ENCODE measurements around the gene ANAPC13.

Gene ANAPC13

GRCh38 chr3:134482622-134483021, 3.2 kb downstream of the ANAPC13 start:
- DNase-seq: no peak

- DNase-seq: no peak
Observed at GRCh38 chr3:134481166-134481565, 4.6 kb downstream of the ANAPC13 start.

GRCh38 chr3:134480546-134480945, 5.2 kb downstream of the ANAPC13 start:
- DNase-seq: no peak

GRCh38 chr3:134477938-134478337, 7.8 kb downstream of the ANAPC13 start:
- peak; percentile 64 for DNase-seq

GRCh38 chr3:134477002-134477401, 8.8 kb downstream of the ANAPC13 start:
- peak; percentile 64 for DNase-seq

GRCh38 chr3:134476306-134476705, 9.5 kb downstream of the ANAPC13 start:
- no peak for DNase-seq

- DNase-seq: no peak
Observed at GRCh38 chr3:134474956-134475355, 10.8 kb downstream of the ANAPC13 start.

GRCh38 chr3:134473868-134474546, 11.8 kb downstream of the ANAPC13 start:
- DNase-seq: peak; percentile 85

GRCh38 chr3:134472831-134473230, 13.0 kb downstream of the ANAPC13 start:
- no peak for DNase-seq

GRCh38 chr3:134471521-134472193, 14.1 kb downstream of the ANAPC13 start:
- peak; percentile 64 for DNase-seq

- no peak for DNase-seq
Observed at GRCh38 chr3:134468519-134468918, 17.3 kb downstream of the ANAPC13 start.

GRCh38 chr3:134466331-134466730, 19.5 kb downstream of the ANAPC13 start:
- DNase-seq: peak; percentile 45

- no peak for DNase-seq
Observed at GRCh38 chr3:134464689-134465365, 21.0 kb downstream of the ANAPC13 start.

- peak; percentile 100 for DNase-seq
Observed at GRCh38 chr3:134464064-134464688, 21.6 kb downstream of the ANAPC13 start.

- no peak for DNase-seq
Observed at GRCh38 chr3:134463676-134464063, 22.1 kb downstream of the ANAPC13 start.

- DNase-seq: peak; percentile 90
Observed at GRCh38 chr3:134462331-134462941, 23.3 kb downstream of the ANAPC13 start.

GRCh38 chr3:134460965-134461364, 24.8 kb downstream of the ANAPC13 start:
- peak; percentile 97 for DNase-seq

- DNase-seq: no peak
Observed at GRCh38 chr3:134459562-134459961, 26.2 kb downstream of the ANAPC13 start.

- DNase-seq: no peak
Observed at GRCh38 chr3:134458406-134458945, 27.3 kb downstream of the ANAPC13 start.

GRCh38 chr3:134457376-134458074, 28.3 kb downstream of the ANAPC13 start:
- DNase-seq: no peak

- DNase-seq: peak; percentile 63
Observed at GRCh38 chr3:134453631-134454030, 32.2 kb downstream of the ANAPC13 start.

- no peak for DNase-seq
Observed at GRCh38 chr3:134449951-134450350, 35.8 kb downstream of the ANAPC13 start.

Measured in fibroblast of skin of scalp (primary cell).